Nucleus accumbens (tissue), 56 donors: ENCODE measurements around the gene ACKR3.

Experiments
- DNase-seq, 56 donors: peaks; one replicate each; lab custom pipeline; 2025; lab: John Stamatoyannopoulos, UW

The ACKR3 gene

GRCh38 chr2:236604575-236605344 is 35.1 kb downstream of the ACKR3 start:
- DNase-seq: no peak

- DNase-seq: no peak
Observed at GRCh38 chr2:236605345-236605734, 35.7 kb downstream of the ACKR3 start.

- DNase-seq: no peak
Observed at GRCh38 chr2:236606023-236606422, 36.4 kb downstream of the ACKR3 start.

- DNase-seq: no peak
Observed at GRCh38 chr2:236607471-236608187, 38.0 kb downstream of the ACKR3 start.

GRCh38 chr2:236608188-236608525 is 38.5 kb downstream of the ACKR3 start:
- DNase-seq: no peak

GRCh38 chr2:236608710-236609109 is 39.1 kb downstream of the ACKR3 start:
- DNase-seq: no peak

GRCh38 chr2:236610991-236611821 is 41.6 kb downstream of the ACKR3 start:
- no peak for DNase-seq

- DNase-seq: no peak
Observed at GRCh38 chr2:236612737-236613136, 43.1 kb downstream of the ACKR3 start.

- DNase-seq: no peak
Observed at GRCh38 chr2:236613612-236614011, 44.0 kb downstream of the ACKR3 start.

- no peak for DNase-seq
Observed at GRCh38 chr2:236614551-236614950, 44.9 kb downstream of the ACKR3 start.

- no peak for DNase-seq
Observed at GRCh38 chr2:236616031-236616430, 46.4 kb downstream of the ACKR3 start.

- no peak for DNase-seq
Observed at GRCh38 chr2:236616624-236617023, 47.0 kb downstream of the ACKR3 start.

- no peak for DNase-seq
Observed at GRCh38 chr2:236617221-236617737, 47.7 kb downstream of the ACKR3 start.

- no peak for DNase-seq
Observed at GRCh38 chr2:236617796-236618195, 48.2 kb downstream of the ACKR3 start.

- no peak for DNase-seq
Observed at GRCh38 chr2:236618370-236618769, 48.7 kb downstream of the ACKR3 start.

GRCh38 chr2:236619910-236620612 is 50.4 kb downstream of the ACKR3 start:
- DNase-seq: no peak

GRCh38 chr2:236621786-236622185 is 52.2 kb downstream of the ACKR3 start:
- DNase-seq: no peak

GRCh38 chr2:236622201-236622600 is 52.6 kb downstream of the ACKR3 start:
- DNase-seq: no peak

- DNase-seq: no peak
Observed at GRCh38 chr2:236622660-236623059, 53.0 kb downstream of the ACKR3 start.

- no peak for DNase-seq
Observed at GRCh38 chr2:236623816-236624215, 54.2 kb downstream of the ACKR3 start.
